H1 (cell line): ENCODE results near the gene OBSCN.

ENCODE experiments used
- CHD1 ChIP-seq: IDR thresholded peaks from 2 replicates; pipeline ENCODE4 v1.6.1; 2012; ENCODE audit warnings: low read depth, low read length, improper control_type of control experiment
- CREB1 ChIP-seq: IDR thresholded peaks from 2 replicates; pipeline ENCODE4 v1.6.1; 2012; ENCODE audit warnings: inconsistent platforms
- EP300 ChIP-seq, 2 experiments: IDR thresholded peaks; 1 replicate in 1 of 2; 2 replicates in 1 of 2; pipeline ENCODE4 v1.6.1; 2011 to 2012; ENCODE audit warnings: low read depth in 2 of 2, low read length in 2 of 2, mild to moderate bottlenecking in 2 of 2, borderline replicate concordance in 1 of 2, inconsistent platforms in 1 of 2, moderate library complexity in 1 of 2
- FOSL1 ChIP-seq: IDR thresholded peaks from 2 replicates; pipeline ENCODE4 v1.6.1; 2011; ENCODE audit warnings: mild to moderate bottlenecking, low read depth, low read length, moderate library complexity; ENCODE audit not compliant: insufficient read depth
- JUN ChIP-seq: IDR thresholded peaks from 2 replicates; pipeline ENCODE4 v1.6.1; 2011; ENCODE audit warnings: low read depth, mild to moderate bottlenecking, improper control_type of control experiment, low read length
- MAFK ChIP-seq: IDR thresholded peaks from 2 replicates; pipeline ENCODE4 v1.6.1; 2012; ENCODE audit warnings: low read depth, mild to moderate bottlenecking, improper control_type of control experiment, low read length
- POLR2A ChIP-seq, 2 experiments: IDR thresholded peaks; 1 replicate in 1 of 2; 2 replicates in 1 of 2; pipeline ENCODE4 v1.6.1; 2011; ENCODE audit warnings: low read depth in 2 of 2, low read length in 2 of 2, mild to moderate bottlenecking in 2 of 2; ENCODE audit errors: control extremely low read depth in 1 of 2
- RAD21 ChIP-seq, 2 experiments: IDR thresholded peaks in 1 of 2; conservative IDR thresholded peaks in 1 of 2; 2 replicates each; pipeline ENCODE4 v1.6.1; 2011; ENCODE audit warnings: low read depth in 2 of 2, low read length in 2 of 2, improper control_type of control experiment in 1 of 2, inconsistent platforms in 1 of 2, mild to moderate bottlenecking in 1 of 2, moderate library complexity in 1 of 2
- SP1 ChIP-seq: IDR thresholded peaks from 2 replicates; pipeline ENCODE4 v1.6.1; 2011; ENCODE audit warnings: low read depth, low read length
- SP2 ChIP-seq: IDR thresholded peaks from 2 replicates; pipeline ENCODE4 v1.6.1; 2012; ENCODE audit warnings: mild to moderate bottlenecking, low read length, inconsistent platforms
- TF ChIP-seq, protein P1 (sequence below), 3 experiments: IDR thresholded peaks; 1 replicate in 2 of 3; 2 replicates in 1 of 3; pipeline versions ENCODE4 v1.5.1 to v1.6.1; 2011; ENCODE audit warnings: low read length in 3 of 3, mild to moderate bottlenecking in 3 of 3, inconsistent platforms in 2 of 3, low read depth in 1 of 3, moderate library complexity in 1 of 3; ENCODE audit not compliant: insufficient read depth in 1 of 3; ENCODE audit errors: control extremely low read depth in 1 of 3
- TF ChIP-seq, protein P2 (sequence below): IDR thresholded peaks from 2 replicates; pipeline ENCODE4 v1.6.1; 2012; ENCODE audit warnings: inconsistent platforms
- TF ChIP-seq, protein P3 (sequence below): IDR thresholded peaks from 2 replicates; pipeline ENCODE4 v1.6.1; 2012; ENCODE audit warnings: inconsistent platforms
- TF ChIP-seq, protein P4 (sequence below): IDR thresholded peaks from 2 replicates; pipeline ENCODE4 v1.6.1; 2011; ENCODE audit warnings: low read length, improper control_type of control experiment

DNA sequence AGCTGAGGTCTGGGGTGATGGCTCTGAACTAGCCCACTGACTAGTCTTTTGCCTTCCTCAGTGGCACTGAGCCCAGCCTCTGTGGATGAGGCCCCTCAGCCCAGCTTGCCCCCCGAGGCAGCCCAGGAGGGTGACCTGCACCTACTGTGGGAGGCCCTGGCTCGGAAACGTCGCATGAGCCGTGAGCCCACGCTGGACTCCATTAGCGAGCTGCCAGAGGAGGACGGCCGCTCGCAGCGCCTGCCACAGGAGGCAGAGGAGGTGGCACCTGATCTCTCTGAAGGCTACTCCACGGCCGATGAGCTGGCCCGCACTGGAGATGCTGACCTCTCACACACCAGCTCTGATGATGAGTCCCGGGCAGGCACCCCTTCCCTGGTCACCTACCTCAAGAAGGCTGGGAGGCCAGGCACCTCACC lies 111.0 kb downstream of the OBSCN start:
- TF ChIP-seq, protein P1, sequence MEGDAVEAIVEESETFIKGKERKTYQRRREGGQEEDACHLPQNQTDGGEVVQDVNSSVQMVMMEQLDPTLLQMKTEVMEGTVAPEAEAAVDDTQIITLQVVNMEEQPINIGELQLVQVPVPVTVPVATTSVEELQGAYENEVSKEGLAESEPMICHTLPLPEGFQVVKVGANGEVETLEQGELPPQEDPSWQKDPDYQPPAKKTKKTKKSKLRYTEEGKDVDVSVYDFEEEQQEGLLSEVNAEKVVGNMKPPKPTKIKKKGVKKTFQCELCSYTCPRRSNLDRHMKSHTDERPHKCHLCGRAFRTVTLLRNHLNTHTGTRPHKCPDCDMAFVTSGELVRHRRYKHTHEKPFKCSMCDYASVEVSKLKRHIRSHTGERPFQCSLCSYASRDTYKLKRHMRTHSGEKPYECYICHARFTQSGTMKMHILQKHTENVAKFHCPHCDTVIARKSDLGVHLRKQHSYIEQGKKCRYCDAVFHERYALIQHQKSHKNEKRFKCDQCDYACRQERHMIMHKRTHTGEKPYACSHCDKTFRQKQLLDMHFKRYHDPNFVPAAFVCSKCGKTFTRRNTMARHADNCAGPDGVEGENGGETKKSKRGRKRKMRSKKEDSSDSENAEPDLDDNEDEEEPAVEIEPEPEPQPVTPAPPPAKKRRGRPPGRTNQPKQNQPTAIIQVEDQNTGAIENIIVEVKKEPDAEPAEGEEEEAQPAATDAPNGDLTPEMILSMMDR (IDR thresholded peaks at IDR 0.05; ENCODE audit: control extremely low read depth in 1 of 3, insufficient read depth in 1 of 3, low read depth in 1 of 3, low read length in 3 of 3): no peak
- TF ChIP-seq CHD1 (no peak), JUN (no peak), POLR2A (IDR thresholded peaks at IDR 0.05; ENCODE audit: control extremely low read depth in 1 of 2, low read depth in 2 of 2, low read length in 2 of 2) (no peak), SP2 (no peak), FOSL1 (no peak), CREB1 (no peak), RAD21 (IDR thresholded peaks at IDR 0.05 in 1 of 2, conservative IDR thresholded peaks at IDR 0.05 in 1 of 2; ENCODE audit: low read depth in 2 of 2, low read length in 2 of 2) (no peak), SP1 (no peak), EP300 (IDR thresholded peaks at IDR 0.05; ENCODE audit: borderline replicate concordance in 1 of 2, low read depth in 2 of 2, low read length in 2 of 2) (no peak), MAFK (no peak)
- TF ChIP-seq, protein P2, sequence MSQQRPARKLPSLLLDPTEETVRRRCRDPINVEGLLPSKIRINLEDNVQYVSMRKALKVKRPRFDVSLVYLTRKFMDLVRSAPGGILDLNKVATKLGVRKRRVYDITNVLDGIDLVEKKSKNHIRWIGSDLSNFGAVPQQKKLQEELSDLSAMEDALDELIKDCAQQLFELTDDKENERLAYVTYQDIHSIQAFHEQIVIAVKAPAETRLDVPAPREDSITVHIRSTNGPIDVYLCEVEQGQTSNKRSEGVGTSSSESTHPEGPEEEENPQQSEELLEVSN: no peak
- TF ChIP-seq, protein P3, sequence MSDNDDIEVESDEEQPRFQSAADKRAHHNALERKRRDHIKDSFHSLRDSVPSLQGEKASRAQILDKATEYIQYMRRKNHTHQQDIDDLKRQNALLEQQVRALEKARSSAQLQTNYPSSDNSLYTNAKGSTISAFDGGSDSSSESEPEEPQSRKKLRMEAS: no peak
- TF ChIP-seq, protein P4, sequence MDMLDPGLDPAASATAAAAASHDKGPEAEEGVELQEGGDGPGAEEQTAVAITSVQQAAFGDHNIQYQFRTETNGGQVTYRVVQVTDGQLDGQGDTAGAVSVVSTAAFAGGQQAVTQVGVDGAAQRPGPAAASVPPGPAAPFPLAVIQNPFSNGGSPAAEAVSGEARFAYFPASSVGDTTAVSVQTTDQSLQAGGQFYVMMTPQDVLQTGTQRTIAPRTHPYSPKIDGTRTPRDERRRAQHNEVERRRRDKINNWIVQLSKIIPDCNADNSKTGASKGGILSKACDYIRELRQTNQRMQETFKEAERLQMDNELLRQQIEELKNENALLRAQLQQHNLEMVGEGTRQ: no peak
